Islet of Langerhans (tissue), 1 donor: ENCODE data around the gene POU2F2.

ENCODE experiments used
- FAIRE-seq: peaks from one replicate; lab custom pipeline; 2011; peaks lifted over from hg19 to GRCh38; lab: Jason Lieb, UNC

The POU2F2 gene

DNA sequence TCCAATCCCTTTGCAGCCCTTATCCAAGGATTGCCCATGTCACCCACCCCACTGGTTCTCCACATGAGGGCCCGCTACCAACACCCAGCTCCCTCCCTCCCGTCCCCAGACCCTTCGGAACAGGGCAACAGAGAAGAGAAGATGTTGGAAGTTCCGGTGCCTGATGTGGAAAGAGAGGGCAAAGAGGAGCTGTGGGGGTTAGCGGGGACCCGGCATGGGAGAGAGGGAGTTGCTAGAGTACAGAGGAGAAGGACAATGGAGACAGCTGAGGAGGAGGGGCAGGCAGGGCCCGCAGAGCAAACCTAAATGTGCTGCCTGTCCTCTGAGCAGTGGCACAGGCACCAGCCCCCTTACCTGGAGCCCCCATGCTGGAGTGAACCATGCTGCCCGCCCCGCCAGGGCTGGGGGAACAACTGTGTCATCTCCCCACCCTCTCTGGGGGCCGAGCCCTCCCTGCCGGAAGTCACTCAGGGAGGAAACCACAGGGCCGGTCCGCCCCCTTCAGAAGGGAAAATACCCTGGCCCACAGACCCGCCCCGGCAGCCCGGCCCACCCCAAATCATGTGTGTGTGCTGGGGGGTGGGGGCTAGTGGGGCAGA is at the start of gene POU2F2:
TSS of gene POU2F2 (minus strand) at position 417 of the 599 bp plus-strand sequence. CDS start at position 382, 35 bp downstream.
- no peak for FAIRE-seq

DNA sequence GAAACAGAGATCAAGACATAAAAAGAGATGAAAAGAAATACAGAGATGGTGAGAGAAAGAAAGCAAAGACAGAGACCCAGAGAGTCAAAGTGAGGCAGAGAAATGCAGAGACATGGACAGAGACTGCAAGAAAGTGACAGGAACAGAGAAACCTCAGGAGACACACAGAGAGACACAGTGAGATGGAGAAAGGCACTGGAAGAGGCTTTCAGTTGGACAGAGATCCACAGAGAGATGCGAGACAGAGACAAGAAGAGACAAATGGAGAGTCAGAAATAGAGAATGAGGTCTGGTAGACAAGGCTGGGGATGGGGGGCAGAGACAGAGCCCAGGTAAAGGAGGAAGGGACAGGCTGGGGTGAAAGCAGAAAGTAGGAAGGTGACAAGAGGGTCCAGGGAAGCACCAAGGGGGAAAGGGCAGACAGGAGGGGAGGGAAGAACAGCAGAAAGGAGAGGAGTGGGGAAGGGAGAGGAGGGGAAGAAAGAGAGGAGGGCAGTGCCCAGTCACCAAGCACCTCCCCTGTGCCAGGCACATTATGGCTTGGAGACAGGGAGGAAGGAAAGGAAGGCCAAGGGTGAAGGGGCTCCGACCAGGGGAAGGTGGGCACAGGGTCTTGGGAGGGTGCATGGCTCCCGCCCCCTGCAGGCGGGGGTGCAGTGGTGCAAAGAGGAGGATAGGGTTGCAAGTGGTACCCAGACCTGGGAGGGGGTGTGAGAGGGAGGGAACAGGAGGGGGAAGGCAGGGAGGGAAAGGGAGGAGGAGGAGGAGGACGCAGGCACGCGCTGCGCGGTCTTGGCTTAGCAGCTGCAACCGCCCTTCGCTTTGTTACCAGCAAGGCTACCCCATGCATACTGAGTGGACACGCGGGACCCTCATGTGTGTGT is 46.8 kb upstream of the POU2F2 start:
- no peak for FAIRE-seq

DNA sequence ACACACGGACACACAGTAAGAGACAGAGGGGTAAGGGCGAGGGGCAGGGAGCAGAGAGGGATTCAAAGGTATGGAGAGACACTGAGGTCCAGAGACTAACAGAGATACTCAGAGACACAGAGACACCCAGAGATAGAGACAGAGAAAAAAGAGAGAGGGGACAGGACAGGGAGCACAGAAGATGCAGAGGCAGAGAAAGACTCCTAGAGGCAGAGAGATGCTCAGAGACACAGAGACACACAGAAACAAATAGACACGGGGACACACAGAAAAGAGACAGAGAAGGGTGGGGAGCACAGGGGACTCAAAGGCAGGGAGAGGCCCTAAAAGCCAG is 45.4 kb upstream of the POU2F2 start:
- no peak for FAIRE-seq

DNA sequence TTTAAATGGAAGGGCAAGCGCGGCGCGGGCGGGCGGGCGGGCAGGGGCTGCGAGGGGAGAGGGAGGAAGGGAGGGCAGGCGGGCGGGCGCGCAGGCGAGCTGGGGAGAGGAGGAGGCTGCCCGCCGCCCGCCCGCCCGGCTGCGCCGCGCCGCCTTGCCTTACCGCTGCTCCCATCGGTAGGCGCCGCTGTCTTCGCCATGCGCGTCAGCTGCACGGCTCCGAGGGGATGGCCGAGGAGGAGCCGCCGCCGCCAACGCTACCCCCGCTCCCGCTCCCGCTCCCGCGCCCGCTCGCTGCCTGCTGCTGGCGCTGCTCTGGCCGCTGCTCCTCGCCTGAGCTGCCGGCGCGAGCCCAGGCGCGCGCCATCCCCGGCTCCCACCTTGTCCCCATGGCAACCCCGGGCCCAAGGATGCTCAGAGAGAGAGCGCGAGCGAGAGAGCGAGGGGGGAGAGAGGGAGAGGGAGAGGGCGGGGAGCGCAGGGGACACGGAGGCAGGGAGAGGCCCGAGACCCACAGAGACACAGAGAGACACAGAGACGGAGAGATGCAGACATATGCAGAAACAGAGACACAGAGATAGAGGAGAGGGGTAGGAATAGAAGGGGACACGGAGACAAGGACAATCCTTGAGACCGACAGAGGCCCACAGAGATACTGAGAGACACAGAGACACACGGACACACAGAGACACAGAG is 44.9 kb upstream of the POU2F2 start:
- no peak for FAIRE-seq

DNA sequence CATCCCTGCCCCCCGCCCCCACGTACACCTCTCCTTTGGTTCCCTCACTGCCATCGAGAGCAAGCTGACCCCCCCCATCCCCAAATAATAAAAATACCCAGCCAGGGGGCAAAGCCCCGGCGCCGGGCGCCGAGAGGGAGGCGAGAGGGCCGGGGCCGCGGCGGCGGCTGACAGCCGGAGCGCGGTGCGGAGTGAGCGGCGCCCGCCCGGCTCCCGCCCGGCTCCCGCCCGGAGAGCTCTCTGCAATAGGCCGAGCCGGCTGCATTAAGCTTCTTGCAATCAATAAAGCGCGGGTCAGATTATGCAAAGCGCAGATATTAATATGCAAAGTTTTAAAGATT is 44.4 kb upstream of the POU2F2 start:
- no peak for FAIRE-seq

DNA sequence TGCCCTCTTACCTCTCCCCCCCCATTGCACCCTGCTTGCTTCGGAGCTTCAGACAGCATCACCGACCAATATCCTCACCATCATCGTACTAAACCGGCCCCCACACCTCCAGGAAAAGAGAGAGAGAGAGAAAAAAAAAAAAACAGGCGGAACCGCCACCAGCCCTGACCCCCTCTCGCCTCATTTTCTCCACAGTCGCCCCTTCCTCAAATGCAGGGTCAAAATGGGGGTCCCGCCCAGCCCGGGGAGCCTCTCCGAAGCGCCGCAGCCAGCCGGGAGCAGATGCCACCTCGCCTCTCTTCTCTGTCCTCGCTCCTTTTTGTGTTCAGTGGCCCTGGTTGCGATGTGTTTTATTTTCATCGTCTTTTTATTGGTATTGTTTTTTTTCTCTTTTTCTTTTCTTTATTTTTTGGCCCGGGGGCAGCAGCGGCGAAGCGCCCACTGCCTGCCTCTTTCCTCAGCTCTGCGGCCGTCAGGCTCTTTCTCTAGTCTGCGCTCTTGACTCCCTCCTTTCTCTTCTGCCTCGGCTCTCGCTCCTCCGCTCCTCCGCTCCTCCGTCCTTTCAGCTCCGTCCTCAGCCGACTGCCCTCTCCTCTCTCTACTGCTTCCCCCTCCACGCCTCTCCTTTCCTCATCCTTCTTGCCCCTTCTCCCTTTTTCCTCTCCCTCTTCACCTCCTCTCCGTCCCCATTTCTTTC is 43.9 kb upstream of the POU2F2 start:
- FAIRE-seq = no peak

DNA sequence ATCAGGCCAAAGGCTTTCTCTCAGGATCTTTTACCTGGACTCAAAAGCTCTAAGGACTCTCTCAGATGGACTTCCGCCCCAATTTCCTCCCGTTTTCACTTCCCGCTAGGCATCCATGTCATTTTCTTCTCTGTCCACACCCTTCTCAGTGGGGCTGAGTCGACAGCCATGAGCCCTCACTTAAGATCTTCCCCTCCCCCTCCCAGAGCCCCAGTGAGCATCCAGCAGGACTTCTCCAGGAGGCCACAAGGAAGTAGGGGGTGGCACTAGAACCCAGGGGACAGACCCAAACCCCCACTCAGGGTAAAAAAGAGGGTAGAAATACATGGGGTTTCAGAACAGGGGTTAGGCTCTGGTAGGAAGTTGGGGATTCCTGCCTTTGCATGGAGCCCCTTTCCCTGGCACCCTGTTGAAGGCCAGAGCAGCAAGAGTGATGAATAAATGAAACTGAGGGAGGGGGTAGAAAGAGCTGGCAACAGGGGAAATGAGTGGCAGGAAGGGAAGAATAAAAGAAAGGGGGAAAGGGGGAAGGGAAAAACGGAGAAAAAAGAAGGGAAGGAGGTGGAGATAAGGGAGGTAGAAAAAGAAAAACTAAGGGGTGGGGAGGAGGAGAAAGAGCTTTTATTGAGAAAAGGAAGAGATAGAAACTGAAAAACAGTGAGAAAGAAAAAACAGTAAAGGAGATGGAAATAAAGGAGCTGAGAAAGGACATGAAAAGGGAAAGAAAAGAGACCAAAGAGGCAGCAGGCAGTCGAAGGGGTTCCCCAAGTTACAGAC is 42.9 kb upstream of the POU2F2 start:
- no peak for FAIRE-seq

DNA sequence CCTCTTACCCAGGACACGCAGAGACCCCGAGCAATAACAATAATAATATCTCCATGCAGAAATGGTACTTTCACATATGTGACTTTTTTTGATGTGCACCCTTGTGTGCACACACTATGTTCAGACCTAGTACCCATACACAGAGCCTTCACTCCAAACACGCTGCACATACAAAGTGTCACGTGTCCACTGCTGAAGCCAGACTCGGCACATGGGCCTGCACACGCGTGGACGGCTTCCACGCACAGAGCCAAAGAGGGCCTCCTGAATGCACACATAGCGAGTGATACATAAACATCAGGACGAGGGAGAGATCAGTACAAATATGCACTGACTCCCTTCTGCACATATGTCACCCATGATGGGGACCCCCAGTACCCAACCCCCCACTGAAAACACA is 41.9 kb upstream of the POU2F2 start:
- FAIRE-seq = no peak

DNA sequence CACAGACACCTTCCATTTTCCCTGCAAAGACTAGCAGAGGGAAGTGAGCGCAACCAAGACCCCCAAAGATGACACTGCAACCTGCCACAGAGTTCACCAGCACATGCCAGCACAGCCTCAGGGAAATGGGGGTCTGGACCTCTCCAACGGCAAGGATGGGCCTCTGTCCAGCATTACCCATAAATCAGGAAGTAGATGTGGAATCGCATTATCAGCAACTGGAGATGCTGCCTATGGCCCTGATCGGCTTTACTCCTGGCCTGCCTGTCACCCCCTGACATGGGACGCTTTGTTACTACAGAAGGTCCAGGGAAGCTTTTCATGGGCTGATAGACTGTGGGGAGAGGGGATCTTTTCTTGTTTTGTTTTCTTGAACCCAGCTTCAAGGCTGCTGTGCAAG is 41.4 kb upstream of the POU2F2 start:
- FAIRE-seq = no peak

DNA sequence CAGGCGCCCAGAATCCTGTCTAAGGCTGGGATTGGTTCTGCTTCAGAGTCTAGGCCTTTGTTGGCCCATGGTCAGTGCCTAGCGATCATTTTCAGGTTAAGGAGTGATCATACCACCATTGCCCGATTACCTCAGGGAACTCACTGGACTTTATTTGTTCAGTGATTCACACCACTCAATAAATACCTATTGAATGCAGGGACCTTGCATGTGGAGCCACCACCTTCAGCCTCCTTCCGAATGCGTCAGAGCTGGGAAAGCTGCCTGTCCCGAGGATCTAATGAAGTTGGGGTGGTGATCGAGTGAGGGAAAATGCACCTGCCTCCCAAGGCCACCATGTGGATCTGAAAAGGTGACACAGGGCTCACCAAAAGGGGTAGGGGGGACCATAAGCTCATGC is 40.0 kb upstream of the POU2F2 start:
- no peak for FAIRE-seq

DNA sequence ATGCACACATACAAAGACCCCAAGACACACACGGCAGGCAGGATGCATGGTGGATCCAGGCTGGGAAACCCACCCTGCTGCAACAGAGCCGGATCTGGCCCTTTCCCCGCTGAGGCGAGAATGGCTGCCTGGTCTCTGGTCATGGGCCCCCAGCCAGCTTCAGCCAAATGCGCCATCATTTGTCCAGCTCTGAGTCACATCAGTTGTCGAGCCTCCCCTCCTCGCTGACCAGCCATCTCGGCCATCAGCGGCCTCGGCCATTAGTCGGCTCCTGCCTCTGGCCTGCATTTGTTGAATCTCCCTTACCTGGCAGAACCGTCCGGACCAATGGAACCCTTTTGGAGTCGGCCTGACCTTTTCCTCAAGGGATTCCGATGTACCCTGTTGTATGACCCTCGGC is 38.5 kb upstream of the POU2F2 start:
- FAIRE-seq = no peak

DNA sequence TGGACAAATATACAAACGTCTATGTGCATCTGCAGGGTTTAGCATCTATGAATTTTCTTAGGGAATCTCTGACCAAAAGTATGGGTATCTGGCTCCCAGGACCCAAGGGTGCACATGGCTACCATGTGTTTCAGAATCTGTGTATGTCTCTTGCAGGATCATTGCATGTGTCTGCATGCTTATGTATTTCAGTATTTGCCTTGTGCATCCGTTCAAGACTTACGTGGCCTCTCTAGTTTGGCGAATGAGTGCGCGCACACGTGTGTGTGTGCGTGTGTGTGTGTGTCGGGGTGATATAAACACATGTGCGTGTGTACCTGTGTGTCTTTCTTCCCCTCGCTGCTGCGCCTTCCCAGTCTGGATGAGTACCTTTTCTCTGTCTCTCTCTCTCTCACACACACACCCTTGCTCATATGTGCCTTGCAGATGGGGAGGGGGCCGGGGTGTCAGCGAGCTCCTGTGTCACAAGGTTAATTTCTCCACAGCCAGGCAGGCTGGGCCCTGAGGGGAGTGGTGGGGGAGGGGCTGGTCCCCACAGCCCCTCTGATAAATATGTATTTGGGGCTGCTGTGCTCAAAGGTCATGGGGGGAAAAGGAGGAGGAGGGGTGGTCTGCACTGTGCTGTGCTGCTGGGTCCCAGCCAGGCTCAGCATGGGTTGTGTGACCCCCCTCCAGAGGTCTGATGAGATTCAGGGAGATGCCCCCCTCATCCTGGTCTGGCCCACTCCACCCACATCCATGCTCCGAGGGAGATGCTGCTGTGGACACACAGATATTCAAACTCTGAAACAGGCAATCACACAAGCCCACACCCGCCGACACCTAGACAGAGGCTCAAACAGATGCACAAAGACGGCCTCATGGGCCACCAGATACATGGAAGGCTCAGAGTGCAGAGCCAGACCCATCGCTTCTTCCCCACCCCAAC is 37.5 kb upstream of the POU2F2 start:
- no peak for FAIRE-seq

DNA sequence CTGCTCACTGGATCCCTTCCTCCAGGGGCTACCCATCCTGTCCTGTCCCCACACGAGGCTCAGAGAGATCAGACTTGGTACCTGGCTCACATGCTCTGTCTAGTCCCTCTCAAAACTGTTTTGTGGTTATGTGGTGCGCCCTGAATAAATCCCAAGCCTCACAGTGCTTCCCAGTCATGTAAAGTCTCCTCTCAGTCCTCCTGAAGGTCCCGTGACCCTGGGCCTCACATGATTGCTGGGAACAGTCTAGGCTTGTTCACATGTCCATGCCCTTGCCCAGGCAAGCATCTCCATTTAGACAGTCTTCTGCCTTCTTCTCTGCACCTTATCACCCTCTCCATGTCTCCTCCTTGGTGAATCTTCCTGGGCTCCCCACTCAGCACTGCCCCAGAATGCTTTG is 36.0 kb upstream of the POU2F2 start:
- no peak for FAIRE-seq

DNA sequence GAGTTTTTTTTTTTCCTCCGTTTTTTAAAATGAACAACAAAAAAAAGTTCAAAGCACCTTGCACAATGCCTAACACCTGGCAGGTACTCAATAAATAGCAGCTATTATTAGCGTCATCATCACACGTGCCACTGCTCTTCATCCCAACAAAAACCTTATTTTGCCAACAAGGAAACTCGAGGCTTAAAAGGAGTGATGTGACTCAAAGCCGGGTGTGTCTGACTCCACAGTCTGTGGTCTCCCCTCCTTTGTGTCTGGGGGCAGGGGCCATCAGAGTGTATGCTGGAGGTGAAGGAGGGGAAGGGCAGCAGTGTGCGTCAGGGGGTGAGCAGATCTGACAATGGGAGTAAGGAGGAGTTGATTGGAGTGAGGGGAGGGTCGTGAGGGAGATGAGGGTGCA is 34.1 kb upstream of the POU2F2 start:
- FAIRE-seq = no peak

DNA sequence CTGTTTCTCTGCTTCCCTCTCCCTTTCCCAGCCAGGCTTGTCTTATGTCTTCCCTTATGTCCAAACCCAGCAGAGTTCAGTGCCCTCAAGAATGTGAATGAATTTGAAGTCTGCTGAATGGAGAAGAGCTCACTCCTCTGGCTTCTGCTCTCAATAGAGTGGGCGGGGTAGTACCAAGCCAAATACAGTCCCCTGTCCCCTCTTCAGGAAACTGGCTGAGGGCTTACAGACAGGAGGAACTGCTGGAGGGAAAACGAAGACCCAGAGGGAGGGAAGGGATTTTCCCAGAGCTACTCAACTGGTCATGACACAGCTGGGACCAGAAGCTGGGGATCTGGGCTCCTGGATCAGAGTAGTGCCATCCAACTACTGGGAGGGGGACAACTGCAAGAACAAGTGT is 32.9 kb upstream of the POU2F2 start:
- no peak for FAIRE-seq

DNA sequence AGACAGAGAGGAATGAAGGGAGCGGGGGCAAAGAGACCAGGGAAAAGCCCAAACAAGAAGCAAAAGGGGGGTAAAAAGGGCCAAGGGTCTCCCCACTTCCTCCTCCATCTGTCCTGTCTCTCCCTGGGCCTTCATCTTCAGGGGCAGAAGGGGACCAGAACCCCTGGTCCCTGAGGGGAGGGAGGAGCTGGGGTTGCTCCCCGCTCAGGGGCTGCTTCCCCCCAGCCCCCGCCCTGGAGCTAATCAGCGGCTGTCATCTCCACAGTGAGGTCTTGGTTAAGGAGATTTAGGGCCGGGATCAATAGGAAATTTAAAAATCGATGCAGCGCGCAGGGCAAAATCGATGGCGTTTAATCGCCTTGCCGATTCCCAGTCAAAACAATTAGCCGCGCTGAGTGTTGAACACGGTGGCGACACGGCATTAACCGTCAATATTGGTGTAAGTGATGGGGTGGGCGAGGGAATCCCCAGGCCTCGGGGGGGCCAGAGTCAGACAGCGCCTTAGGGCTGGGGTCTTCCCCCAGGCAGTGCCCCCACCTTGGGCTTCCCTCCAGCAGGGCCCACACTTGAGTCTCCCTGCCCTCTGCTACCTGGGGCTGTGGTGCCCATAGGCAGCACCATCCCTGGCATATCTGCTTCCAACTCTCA is 29.5 kb upstream of the POU2F2 start:
- no peak for FAIRE-seq

DNA sequence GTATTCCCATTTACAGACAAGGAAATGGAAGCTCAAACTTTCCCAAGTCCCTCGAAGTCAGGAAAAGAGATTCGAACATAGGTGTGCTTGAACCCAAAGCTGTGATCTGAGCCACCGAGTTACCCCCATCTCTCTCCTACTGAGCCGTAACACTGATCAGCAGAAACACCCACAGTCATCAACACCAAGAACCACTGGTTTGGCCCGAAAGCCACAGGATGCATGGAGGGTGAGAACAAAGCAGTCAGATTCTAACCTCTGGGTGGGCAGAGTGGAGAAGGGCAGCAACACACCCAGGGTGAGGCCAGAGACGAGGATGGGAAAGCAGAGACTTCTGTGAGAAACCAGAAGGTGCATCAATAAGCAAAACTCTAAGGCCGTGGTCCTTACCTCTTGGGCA is 27.7 kb upstream of the POU2F2 start:
- FAIRE-seq = no peak

DNA sequence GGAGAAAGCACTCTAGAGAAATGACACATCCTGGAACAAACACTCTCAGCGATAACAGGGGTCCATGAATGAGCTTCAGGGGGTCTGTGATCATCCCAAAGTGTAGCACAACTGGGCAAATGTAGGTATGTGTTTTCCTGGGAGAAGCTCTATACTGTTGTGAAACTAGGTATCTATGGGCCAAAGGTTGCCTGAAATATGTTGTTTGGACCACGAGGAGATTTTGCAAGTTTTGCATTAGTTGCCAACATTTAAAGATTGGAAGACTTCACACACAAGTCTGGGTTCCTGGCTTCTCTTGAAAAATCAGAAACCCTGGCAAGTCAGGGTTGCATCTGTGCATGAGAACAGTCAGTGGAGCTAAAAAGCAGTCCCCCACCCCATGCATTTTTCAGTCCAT is 26.7 kb upstream of the POU2F2 start:
- FAIRE-seq = no peak

DNA sequence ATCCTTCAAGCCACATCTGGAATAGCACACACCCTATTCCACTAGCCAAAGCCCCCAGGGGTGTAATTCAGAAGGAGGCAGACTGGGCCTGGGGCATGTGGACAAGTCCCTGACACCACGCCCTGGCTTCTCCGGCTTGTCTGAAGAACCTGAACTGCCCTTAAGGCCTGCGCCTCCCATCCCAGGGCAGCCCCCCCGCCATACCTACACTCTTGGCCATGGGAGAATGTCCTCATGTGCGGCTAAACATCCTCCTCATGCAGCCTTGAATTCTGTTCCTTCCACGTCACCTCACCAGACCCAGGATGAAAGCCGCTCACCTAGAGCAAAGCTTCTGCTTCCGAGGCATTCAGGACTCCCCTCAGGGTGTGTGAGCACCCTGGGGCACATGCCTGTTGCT is 24.3 kb upstream of the POU2F2 start:
- FAIRE-seq = no peak

DNA sequence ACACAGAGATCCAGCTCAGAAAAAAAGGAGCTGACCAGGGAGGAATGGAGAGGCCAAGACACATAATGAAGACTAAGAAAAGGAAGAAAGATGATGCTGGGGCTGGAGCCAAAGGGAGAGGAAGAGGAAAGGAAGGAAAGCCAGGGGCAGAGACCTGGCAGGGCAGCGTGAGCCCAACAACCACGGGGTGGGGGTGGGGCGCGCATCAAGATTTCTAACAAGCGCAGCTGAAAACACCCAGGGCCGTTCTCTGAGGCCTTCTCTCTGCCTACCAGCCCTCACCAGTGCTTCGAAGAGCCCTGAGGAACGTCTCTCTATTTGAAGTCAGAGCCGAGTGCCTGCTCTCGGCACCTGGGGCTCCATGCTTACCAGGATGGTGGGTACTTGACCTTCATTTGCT is 23.6 kb upstream of the POU2F2 start:
- FAIRE-seq = no peak
